ENCODE data around the gene TCF25.
"Not testable (repeated sequence)": the region's sequence is repeated elsewhere in the genome, so short reads cannot be mapped to it uniquely, and the experiment has no call there.

The TCF25 gene

DNA sequence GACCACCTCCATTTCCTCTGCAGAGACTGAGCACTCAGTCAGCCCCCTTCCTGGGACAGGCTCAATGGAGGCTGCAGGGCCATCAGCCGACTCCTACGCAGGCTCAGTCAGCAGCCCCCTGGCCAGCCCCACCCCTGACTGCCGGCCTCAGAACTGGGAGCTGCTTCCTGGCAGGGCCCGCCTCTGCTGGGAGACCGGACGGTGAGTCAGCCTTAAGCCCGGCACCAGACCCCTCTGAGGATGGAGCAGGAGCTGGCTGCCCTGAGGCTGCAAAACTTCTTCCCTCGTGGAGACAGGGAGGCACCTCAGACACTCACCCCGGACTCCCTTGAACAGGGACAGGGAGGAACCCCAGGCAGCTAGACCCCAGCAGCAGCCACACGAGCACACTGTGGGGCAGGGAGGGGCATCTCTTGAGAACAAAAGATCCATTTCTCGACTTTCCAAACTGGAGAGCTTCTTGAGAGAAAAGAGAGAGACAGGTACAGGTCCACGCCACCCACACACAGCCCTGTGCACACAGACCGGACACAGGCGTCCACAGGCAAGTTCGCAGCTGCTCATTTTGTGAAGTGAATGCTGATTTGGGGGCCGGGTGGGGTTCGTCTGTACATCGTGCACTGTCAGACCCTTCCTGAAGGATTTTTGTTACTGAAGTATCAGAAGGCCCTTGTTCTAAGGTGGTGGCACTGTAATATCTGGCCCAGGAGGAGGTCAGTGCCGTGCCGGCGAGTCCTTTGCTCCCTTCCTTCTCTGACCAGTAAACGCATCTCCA lies 48.5 kb downstream of the TCF25 start:
- DNase-seq: no peak

DNA sequence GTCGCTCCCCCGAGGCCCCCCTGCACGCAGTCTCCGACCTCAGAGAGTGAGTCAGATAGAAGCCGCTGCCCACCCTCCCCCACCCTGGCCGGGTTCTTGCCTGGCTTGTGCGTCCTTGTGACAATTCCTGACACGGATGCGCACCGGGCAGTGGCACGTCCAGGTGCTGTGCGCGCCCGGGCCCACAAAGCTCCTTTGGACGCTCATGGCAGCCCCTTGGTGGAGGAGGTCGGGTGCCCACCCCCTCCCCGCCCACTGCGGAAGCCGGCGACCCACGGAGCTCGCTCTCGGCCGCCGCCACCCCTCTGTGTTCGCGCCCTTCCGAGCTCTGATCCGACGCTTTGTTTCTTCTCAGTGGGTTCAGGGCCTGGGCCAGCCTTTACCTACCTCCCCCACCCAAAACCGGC lies 49.1 kb downstream of the TCF25 start:
- no peak for DNase-seq

- peak in 1 of 2 donors; percentile 26 for DNase-seq
Observed at GRCh38 chr16:89922884-89923639, 49.7 kb downstream of the TCF25 start, which contains the start of gene TUBB3. TSS of gene TUBB3 (plus strand) at chr16:89923342. CDS start at chr16:89923402, 60 bp downstream.

DNA sequence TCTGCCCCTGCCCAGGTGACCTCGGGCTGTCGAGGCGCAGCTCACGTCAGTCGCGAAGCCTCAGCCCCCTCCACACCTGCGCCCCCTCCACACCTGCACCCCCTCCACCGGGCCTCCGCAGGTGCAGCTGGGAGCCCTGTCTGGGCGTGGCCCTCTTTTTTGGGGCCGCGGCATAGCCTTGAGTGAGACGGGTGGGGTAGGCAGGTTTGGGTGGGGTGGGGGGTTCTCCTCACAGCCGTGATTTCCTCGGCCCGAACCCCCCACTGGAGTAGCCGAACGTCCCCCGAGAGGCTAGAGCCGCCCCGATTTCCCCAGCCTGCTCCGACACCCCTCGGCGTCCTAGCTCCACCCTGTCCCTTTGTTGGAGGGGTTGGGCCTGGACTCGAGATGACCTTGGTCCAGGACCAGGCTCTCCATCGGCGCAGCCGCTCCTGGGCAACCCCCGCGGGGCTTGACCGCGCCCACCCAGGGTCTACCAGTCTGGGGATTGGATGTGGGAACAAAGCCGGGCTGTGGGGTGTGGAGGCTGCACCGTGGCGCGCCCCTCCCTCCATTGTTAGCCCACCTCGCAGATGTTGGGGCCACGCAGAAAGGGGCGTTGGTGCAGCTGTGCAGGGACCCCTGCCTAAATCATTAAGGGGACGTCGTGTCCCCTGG lies 50.4 kb downstream of the TCF25 start:
- DNase-seq: no peak

GRCh38 chr16:89924297-89924924 lies 51.0 kb downstream of the TCF25 start:
- DNase-seq: peak; percentile 30 to 47

GRCh38 chr16:89924925-89925307 lies 51.5 kb downstream of the TCF25 start:
- no peak for DNase-seq

- no peak for DNase-seq
Observed at GRCh38 chr16:89925596-89926079, 52.2 kb downstream of the TCF25 start.

DNA sequence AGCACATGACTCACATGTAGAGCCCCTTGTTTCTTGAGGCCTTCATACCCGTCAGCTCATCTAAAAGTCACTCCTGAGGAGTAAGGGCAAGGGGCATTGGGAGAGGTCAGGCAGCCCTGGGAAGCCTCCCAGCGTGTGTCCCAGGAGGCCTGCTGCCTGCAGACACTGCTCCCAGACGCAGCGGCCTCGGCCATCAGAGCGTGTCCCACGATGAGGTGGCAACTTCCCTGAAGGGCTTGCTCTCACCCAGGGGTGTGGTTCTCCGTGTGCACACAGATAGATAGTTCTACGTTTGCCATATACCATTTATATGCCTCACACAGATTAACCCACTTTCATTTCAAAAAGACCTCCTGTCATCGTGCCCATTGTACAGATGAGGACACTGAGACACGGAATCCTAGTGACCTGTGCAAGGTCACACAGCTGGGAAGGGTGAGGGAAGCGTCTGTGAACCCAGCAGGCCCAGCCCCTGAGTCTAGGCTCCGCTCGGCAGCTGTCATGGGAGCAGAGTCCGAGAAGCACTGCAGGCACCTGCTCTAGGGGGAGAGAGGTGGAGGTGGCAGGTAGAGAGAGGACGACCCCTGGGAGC lies 58.0 kb downstream of the TCF25 start:
- no peak for DNase-seq

DNA sequence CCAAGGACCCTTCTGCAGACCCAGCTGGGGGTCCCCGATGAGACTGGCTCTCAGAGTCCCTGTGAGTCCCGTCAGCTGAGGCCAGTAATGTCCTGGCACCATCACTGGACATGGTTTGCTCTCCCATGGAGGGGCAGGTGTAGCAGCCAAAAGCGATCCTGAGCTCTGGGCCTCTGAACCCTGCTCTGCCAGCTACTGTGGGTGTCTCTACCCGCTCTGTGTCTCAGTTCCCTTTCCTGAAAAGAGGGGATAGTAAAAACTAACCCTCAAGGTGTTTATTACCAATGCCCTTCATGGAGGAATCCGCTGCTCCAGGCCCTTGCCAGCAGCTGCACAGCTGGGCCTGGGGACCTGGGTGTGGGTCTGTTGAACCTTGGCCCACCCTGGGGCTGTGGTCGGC lies 58.6 kb downstream of the TCF25 start:
- no peak for DNase-seq

DNA sequence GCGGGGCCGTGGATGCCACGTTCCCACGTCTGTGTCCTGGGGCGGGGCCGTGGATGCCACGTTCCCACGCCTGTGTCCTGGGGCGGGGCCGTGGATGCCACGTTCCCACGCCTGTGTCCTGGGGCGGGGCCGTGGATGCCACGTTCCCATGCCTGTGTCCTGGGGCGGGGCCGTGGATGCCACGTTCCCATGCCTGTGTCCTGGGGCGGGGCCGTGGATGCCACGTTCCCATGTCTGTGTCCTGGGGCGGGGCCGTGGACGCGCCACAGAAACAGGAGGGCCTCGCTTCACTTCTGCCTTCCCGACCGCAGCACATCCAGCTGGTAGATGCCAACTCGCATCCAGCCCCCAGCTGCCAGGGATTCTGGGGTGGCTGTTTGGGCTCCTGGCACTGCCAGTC lies 60.6 kb downstream of the TCF25 start:
- not testable (repeated sequence) for DNase-seq

- no peak for DNase-seq
Observed at GRCh38 chr16:89934611-89935553, 61.5 kb downstream of the TCF25 start.

GRCh38 chr16:89935620-89936019 lies 62.2 kb downstream of the TCF25 start:
- DNase-seq: not testable (repeated sequence)

- DNase-seq: no peak
Observed at GRCh38 chr16:89936034-89936433, 62.6 kb downstream of the TCF25 start.

DNA sequence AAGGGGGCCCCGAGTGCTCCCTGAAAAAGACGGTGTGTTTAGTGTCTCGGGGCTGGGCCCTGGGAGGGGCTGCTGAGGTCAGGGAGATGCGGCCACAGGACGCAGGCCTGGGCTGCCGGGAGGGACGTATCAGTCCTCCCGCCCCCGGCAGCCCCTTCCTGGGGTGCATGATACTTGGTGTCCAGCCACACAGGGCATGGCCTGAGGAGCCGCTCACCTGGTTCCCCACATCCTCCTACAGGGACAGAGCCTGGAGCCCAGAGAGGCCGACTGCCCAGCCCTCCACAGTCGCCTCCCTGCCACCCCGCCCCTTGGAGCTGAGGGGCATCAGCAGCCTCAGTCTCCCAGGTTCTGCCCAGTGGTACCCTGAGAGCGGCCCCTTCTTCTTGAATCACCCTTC lies 63.1 kb downstream of the TCF25 start:
- DNase-seq: no peak

DNA sequence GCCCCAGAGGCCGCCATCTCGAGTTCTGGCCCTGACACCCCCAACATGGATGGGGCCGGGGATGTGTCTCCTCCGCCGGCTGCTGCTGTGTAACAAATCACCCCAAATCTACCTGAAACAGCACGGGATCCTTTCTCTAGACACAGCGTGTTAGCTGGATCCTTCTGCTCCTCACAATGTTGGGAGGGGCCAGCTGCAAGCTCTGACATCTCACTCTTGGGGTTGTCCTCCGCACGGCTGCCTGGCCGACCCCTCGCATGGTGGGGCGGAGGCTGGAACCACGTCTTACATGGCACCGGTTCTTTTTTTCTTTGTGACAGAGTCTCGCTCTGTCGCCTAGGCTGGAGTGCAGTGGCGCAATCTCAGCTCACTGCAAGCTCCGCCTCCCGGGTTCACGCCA lies 63.6 kb downstream of the TCF25 start:
- no peak for DNase-seq

DNA sequence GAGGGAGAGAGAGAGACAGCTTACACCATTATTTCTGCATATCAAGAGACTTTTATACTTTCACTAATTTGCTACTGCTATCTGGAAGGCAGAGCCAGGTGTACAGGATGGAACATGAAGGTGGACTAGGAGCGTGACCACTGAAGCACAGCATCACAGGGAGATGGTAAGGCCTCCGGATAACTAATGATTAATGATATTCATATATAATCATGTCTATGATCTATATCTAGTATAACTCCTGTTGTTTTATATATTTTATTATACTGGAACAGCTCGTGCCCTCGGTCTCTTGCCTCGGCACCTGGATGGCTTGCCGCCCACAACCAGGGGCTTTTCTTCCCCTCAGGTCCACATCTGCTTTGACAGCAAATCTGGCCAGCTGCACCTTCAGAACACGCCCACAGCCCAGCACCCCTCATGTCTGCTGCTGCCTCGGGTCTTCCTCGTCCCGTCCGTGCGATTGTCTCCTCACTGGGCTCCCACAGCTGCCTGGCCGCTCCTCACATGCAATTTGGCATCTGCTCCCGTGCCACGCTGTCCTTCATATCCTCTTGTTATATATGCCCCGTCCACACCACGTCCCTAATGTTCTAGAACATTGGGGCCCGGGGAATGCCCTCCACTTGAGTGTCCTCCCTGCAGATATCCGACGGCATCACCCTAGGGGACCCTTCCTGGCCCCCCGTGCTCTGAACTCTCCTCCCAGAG lies 64.9 kb downstream of the TCF25 start:
- no peak for DNase-seq

DNA sequence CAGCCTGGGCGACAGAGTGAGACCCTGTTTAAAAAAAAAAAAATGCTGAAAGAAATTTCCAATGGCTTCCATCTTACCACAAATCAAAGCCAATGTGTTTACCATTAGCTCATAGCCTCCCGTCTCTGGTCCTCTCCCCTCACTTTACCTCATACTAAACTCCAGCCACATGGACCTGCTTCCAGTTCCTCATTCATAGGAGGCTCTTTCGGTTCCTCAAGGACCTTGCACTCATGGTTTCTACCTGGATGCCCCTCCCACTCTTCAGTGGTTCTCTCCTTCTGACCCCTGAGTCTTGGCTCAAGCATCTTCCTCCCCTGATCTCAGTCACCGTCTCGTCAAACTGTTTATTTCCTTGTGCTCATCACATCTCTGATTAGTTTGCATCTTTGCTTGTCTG lies 71.4 kb downstream of the TCF25 start:
- no peak for DNase-seq

GRCh38 chr16:89945654-89946053 lies 72.3 kb downstream of the TCF25 start:
- DNase-seq: no peak

- no peak for DNase-seq
Observed at GRCh38 chr16:89946515-89946914, 73.1 kb downstream of the TCF25 start.

DNA sequence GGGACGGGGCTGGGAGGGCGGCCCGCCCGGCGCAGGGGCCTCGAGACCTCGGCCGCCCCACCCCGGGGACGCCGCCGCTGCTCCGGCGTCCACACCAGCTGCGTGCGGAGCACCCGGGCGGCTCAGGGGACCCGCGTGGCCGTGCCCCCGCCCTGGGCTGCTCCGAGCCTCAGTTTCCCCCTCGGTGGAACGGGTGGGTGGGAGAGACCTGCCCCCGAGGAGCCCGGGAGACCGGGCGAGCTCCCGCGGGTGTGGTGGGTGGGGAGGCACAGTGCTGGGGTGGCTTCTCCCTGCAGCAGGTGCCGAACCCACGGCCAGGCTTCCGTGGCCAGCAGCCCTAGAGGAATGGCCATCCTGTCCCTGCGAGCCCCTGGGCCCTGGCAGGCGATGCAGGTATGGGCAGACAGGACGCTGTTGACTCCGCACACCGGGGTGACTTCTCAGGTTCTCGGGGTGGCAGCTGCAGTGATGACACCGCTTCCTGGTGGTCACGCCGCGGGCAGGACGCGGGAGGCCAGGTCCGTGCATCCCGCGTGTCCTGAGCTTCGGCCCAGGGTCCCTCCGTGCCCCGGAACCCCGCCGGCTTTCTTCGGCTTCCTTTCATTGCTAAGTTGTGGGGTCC lies 75.8 kb downstream of the TCF25 start:
- no peak for DNase-seq

Data from CD4-positive, alpha-beta T cell treated with Interleukin-4 for 1 hour (primary cell).